Peyer's patch (tissue), 4 donors: Measurements from ENCODE around the gene ZXDA. TPM values are rescaled to one million over a fixed set of nuclear protein-coding genes. Genes with fewer than 3 reads are reported as not detected.
"Not testable (repeated sequence)": the region's sequence is repeated elsewhere in the genome, so short reads cannot be mapped to it uniquely, and the experiment has no call there.

ENCODE experiments used
- DNase-seq, 3 donors: peaks; one replicate each; pipeline ENCODE4 v3.0.0-alpha.2; 2017 to 2019
- H3K27ac ChIP-seq, 4 donors: fragments of 200-600 bp; sonication (generic); one replicate each; pipeline ENCODE4 v1.5.1; 2016 to 2019
- H3K27me3 ChIP-seq, 2 donors: fragments of 200-600 bp; sonication (generic); one replicate each; pipeline ENCODE4 v1.5.1; 2019
- H3K36me3 ChIP-seq, 3 donors: fragments of 200-600 bp; sonication (generic); one replicate each; pipeline ENCODE4 v1.5.1; 2016 to 2019
- H3K4me1 ChIP-seq, 4 donors: fragments of 200-600 bp; sonication (generic); one replicate each; pipeline ENCODE4 v1.5.1; 2016 to 2019
- H3K4me3 ChIP-seq, 4 donors: fragments of 200-600 bp; sonication (generic); 1 replicate in 3 of 4; 2 replicates in 1 of 4; pipeline ENCODE4 v1.5.1; 2016 to 2019; ENCODE audit warnings: mild to moderate bottlenecking in 1 of 4
- H3K9me3 ChIP-seq, 4 donors: fragments of 200-600 bp; sonication (generic); one replicate each; pipeline ENCODE4 v1.5.1; 2016 to 2019; ENCODE audit warnings: mild to moderate bottlenecking in 1 of 4
- POLR2A ChIP-seq, 2 donors: fragments of 450-650 bp; IDR thresholded peaks; one replicate each; pipeline ENCODE4 v1.5.1; 2017; ENCODE audit warnings: antibody characterized with exemption in 2 of 2, mild to moderate bottlenecking in 2 of 2, moderate library complexity in 2 of 2
- total RNA-seq, 4 donors: library from RNA; depleted of rRNA; stranded (reverse); fragments of >200 nt; gene quantifications; one replicate each; pipeline ENCODE4 v1.1.0, GENCODE V29; 2016
- TF ChIP-seq, protein P1 (sequence below), 6 experiments: fragments of 450-650 bp in 4 of 6; fragments of 200-600 bp in 2 of 6; sonication (generic) in 1 of 6; IDR thresholded peaks; one replicate each; pipeline ENCODE4 v1.5.1; 2017 to 2019; ENCODE audit warnings: antibody characterized with exemption in 6 of 6, mild to moderate bottlenecking in 3 of 6, moderate library complexity in 1 of 6

Gene ZXDA
- total RNA-seq, 4 donors from 2014 or later: 4.4 to 9.9 (median 6.7) TPM

DNA sequence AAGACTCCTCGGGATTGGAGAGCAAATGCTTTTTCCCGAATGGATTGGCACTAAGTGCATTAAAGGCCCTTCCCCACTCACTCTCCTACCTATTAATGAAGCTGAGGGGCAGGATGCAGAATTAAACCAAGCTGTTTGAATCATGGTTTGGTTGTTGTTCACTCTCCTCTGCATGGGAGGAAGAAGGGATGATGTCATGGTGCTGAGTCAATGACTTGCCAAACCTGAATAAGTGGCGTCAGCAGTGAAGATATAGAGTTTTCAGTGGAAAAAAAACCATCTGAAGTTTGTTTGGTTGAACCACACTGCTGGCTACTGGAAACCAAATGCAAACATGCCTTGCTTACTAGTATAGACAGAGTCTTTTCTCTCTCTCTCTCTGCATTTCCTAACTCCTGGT, 19.8 kb upstream of the ZXDA start:
- no peaks in the 10 kb centered on the region for H3K9me3 ChIP-seq
- no peak overlapping the region for H3K27ac ChIP-seq
- no peak for DNase-seq
- TF ChIP-seq, protein P1, sequence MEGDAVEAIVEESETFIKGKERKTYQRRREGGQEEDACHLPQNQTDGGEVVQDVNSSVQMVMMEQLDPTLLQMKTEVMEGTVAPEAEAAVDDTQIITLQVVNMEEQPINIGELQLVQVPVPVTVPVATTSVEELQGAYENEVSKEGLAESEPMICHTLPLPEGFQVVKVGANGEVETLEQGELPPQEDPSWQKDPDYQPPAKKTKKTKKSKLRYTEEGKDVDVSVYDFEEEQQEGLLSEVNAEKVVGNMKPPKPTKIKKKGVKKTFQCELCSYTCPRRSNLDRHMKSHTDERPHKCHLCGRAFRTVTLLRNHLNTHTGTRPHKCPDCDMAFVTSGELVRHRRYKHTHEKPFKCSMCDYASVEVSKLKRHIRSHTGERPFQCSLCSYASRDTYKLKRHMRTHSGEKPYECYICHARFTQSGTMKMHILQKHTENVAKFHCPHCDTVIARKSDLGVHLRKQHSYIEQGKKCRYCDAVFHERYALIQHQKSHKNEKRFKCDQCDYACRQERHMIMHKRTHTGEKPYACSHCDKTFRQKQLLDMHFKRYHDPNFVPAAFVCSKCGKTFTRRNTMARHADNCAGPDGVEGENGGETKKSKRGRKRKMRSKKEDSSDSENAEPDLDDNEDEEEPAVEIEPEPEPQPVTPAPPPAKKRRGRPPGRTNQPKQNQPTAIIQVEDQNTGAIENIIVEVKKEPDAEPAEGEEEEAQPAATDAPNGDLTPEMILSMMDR (IDR thresholded peaks at IDR 0.05): no peak
- no peak for TF ChIP-seq POLR2A (IDR thresholded peaks at IDR 0.05)
- H3K4me1 ChIP-seq: no peaks in the 10 kb centered on the region
- H3K27me3 ChIP-seq: no peaks in the 10 kb centered on the region
- H3K36me3 ChIP-seq: no peaks in the 10 kb centered on the region
- no peak overlapping the region for H3K4me3 ChIP-seq

DNA sequence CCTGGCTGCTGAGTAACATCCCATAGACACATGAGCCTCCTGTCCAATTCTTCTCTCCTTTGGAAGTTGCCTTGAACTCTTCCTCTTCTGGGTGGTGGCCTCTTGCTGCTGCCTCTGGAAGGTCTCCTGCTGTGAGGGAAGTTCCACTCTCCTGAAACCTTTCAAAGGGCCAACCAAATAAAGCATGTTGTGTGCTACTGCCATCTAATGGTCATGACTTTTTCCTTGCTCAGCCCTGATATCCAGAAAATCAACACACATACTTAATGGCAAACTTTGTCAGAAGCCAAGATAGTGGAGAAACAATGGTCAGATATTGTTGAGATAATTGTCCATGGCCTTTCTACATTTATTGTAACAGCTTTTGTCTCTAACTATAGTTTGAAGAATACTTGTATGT, 19.1 kb upstream of the ZXDA start:
- Histone ChIP-seq H3K4me3 (no peak overlapping the region), H3K27me3 (no peaks in the 10 kb centered on the region), H3K4me1 (no peaks in the 10 kb centered on the region), H3K9me3 (no peaks in the 10 kb centered on the region), H3K27ac (no peak overlapping the region), H3K36me3 (no peaks in the 10 kb centered on the region)
- TF ChIP-seq, protein P1 (IDR thresholded peaks at IDR 0.05): peak in 5 of 6 experiments; percentile 16 to 40 (median 28)
- TF ChIP-seq POLR2A (IDR thresholded peaks at IDR 0.05): no peak
- no peak for DNase-seq

DNA sequence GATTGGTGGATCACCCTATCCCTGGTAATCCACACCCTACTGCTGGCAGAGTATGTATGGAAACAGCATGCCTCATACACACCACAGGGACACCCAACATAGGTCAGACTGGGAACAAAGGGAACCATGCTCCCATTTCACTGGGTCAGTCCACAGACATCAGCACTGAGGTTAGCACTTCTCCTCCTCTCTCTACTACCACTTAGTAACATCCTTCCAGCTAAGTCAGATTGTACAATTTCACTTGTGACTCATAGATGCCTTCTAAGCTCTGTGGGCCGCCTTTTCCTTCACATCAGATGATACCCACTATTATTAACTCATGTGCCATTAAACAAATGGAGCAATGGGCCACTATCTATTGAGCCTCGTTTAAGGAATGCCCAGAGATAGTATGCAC, 15.5 kb upstream of the ZXDA start:
- H3K36me3 ChIP-seq: no peaks in the 10 kb centered on the region
- H3K27me3 ChIP-seq: no peaks in the 10 kb centered on the region
- no peak for TF ChIP-seq POLR2A (IDR thresholded peaks at IDR 0.05)
- TF ChIP-seq, protein P1 (IDR thresholded peaks at IDR 0.05): no peak
- H3K27ac ChIP-seq: no peak overlapping the region
- no peak for DNase-seq
- H3K4me1 ChIP-seq: no peaks in the 10 kb centered on the region
- no peak overlapping the region for H3K4me3 ChIP-seq
- no peaks in the 10 kb centered on the region for H3K9me3 ChIP-seq

DNA sequence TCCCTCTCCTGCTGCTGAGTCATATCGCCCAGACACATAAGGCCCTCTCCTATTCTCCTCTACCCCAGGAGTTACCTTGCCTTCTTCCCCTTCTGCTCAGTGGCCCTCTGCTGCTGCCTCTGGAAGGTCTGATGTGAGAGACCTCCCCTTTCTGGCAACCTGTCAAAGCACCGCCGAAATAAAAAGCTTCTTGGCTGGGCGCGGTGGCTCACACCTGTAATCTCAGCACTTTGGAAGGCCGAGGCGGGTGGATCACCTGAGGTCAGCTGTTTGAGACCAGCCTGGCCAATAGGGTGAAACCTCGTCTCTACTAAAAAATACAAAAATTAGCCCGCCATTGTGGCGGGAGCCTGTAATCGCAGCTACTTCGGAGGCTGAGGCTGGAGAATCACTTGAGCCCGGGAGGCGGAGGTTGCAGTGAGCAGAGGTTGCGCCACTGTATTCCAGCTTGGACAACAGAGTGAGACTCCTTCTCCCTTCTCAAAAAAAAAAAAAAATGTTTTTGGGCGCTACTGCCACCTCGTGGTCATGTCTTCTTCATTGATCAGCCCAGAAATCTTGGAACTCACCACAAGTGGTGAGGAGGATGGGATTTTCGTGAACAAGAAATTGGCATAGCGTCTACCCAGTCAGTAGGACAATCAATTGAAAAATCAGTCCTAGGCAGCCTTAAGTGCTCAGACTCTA, 8.6 kb upstream of the ZXDA start:
- no peaks in the 10 kb centered on the region for H3K36me3 ChIP-seq
- no peak overlapping the region for H3K27ac ChIP-seq
- H3K4me3 ChIP-seq: no peak overlapping the region
- TF ChIP-seq, protein P1 (IDR thresholded peaks at IDR 0.05): peak in 5 of 6 experiments; percentile 17 to 48 (median 43)
- TF ChIP-seq POLR2A (IDR thresholded peaks at IDR 0.05): no peak
- H3K27me3 ChIP-seq: no peaks in the 10 kb centered on the region
- H3K9me3 ChIP-seq: no peaks in the 10 kb centered on the region
- peak in 1 of 3 donors; percentile 48 for DNase-seq
- H3K4me1 ChIP-seq: no peaks in the 10 kb centered on the region

DNA sequence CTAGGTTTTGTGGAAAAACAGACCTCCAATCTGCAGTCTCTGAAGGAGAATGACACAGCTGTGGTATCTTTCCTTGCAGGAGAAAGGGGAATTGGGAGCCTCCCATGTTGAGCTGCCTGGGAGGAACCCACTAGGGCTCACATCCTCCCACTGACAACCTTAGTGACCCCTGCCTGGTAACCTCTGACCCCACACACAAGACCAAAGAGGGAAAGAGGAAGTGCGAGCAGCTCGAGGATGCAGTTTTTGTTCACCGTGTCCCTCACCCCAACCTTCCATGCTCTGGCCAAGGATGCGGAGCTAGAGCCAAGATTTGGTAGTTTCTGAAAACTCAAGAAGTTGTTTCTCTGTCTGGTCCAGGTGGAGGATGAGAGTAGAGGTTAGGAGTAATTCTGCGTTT, 5.4 kb upstream of the ZXDA start:
- H3K27me3 ChIP-seq: no peaks in the 10 kb centered on the region
- no peak overlapping the region for H3K27ac ChIP-seq
- TF ChIP-seq POLR2A (IDR thresholded peaks at IDR 0.05): no peak
- TF ChIP-seq, protein P1 (IDR thresholded peaks at IDR 0.05): no peak
- no peak for DNase-seq
- H3K4me1 ChIP-seq: no peaks in the 10 kb centered on the region
- no peak overlapping the region for H3K4me3 ChIP-seq
- H3K36me3 ChIP-seq: no peaks in the 10 kb centered on the region
- H3K9me3 ChIP-seq: no peaks in the 10 kb centered on the region

DNA sequence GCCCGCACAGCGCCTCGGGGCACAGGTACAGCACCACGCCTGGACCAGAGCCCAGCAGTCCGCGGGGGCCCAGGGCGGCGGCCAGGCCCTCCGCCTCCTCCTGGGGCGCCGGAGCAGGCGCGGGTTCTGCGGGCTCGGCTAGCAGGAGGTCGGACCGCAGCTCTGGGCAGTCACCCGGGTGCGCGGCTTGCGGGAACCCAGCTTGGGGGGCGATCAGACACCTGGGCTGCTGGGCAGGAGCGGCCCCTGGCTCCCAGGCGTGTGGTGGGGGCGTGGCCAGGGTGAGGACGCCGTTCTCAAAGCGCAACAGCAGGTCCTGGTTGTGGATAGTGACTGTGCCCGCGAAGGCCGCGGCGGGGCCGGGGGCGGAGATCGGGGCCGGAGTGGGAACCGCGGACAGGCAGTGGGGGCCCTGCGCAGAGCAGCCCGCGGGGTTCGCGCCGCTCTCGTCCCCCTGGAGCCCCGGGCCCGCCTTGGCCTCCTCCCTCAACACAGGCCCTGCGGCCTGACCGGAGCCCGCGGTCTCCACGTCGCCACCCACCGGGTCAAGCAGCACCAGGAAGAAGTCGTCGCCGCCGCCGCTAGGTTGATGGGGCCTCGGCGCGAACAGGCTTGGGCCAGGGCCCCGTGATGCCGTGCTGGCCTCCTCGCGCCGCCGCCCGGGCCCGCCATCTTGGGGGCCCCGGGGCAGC, 517 bp downstream of the ZXDA start:
- H3K27me3 ChIP-seq, H3K36me3 ChIP-seq, H3K9me3 ChIP-seq, H3K4me1 ChIP-seq: not testable (repeated sequence)
- peak overlapping the region; percentile 77 to 90 (median 88) for H3K27ac ChIP-seq
- DNase-seq: peak in 2 of 3 donors; percentile 57 to 59
- H3K4me3 ChIP-seq: peak overlapping the region; percentile 49 to 64 (median 57)

DNA sequence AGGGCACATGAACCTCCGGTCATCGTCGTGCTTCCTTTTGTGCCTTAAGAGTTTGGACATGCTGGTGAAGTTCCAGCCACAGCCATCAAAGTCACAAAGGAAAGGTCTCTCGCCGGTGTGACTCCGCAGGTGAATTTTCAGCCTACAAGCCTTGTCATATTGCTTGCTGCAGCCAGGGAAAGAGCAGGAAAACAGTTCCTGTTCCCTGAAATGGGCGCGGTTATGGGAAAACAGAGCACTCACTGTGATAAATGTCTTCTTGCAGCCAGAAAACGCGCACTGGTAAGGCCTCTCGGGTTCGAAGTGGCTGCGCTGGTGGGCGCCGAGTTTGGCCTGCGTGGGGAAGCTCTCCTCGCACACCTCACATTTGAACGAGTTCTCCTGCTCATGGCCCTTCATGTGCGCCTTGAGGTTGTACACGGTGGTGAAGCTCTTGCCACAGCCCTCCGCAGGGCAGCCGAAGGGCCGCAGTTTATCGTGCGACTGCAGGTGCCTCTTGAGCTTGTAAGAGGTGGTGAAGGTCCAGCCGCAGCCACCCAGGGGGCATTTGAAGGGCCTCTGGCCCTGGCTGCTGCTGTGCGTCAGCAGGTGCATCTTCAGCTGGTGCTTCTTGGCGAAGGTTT, 1.2 kb downstream of the ZXDA start:
- not testable (repeated sequence) for H3K36me3 ChIP-seq, H3K4me1 ChIP-seq, H3K9me3 ChIP-seq, H3K27me3 ChIP-seq, DNase-seq
- H3K4me3 ChIP-seq: peak overlapping the region; percentile 49 to 64 (median 57)
- peak overlapping the region; percentile 77 to 90 (median 88) for H3K27ac ChIP-seq
